Measurements from ENCODE around the gene CDC5L. TPM values are rescaled to one million over a fixed set of nuclear protein-coding genes. Genes with fewer than 3 reads are reported as not detected.

Gene CDC5L
- total and polyA plus RNA-seq, 2 of the 13 experiments (the other 11 are each of a cell fraction or from before 2014, with no cell fraction given) = 11.0 to 34.2 TPM

- TF ChIP-seq, protein P1, sequence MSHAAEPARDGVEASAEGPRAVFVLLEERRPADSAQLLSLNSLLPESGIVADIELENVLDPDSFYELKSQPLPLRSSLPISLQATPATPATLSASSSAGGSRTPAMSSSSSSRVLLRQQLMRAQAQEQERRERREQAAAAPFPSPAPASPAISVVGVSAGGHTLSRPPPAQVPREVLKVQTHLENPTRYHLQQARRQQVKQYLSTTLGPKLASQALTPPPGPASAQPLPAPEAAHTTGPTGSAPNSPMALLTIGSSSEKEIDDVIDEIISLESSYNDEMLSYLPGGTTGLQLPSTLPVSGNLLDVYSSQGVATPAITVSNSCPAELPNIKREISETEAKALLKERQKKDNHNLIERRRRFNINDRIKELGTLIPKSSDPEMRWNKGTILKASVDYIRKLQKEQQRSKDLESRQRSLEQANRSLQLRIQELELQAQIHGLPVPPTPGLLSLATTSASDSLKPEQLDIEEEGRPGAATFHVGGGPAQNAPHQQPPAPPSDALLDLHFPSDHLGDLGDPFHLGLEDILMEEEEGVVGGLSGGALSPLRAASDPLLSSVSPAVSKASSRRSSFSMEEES (CRISPR knock-in tag; IDR thresholded peaks at IDR 0.05) = no peak
- peak; percentile 47; the same call in 1 of the 2 replicates for TF ChIP-seq ZNF292 (CRISPR knock-in tag; IDR thresholded peaks at IDR 0.05; ENCODE audit: borderline replicate concordance, low read depth)
- TF ChIP-seq, protein P2, sequence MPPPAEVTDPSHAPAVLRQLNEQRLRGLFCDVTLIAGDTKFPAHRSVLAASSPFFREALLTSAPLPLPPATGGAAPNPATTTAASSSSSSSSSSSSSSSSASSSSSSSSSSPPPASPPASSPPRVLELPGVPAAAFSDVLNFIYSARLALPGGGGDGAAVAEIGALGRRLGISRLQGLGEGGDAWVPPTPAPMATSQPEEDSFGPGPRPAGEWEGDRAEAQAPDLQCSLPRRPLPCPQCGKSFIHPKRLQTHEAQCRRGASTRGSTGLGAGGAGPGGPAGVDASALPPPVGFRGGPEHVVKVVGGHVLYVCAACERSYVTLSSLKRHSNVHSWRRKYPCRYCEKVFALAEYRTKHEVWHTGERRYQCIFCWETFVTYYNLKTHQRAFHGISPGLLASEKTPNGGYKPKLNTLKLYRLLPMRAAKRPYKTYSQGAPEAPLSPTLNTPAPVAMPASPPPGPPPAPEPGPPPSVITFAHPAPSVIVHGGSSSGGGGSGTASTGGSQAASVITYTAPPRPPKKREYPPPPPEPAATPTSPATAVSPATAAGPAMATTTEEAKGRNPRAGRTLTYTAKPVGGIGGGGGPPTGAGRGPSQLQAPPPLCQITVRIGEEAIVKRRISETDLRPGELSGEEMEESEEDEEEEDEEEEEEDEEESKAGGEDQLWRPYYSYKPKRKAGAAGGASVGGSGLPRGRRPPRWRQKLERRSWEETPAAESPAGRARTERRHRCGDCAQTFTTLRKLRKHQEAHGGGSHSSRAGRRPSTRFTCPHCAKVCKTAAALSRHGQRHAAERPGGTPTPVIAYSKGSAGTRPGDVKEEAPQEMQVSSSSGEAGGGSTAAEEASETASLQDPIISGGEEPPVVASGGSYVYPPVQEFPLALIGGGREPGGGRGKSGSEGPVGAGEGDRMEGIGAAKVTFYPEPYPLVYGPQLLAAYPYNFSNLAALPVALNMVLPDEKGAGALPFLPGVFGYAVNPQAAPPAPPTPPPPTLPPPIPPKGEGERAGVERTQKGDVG (CRISPR knock-in tag; IDR thresholded peaks at IDR 0.05; ENCODE audit: borderline replicate concordance) = peak; percentile 74; the same call in 1 of the 2 replicates
- TF ChIP-seq, protein P3, sequence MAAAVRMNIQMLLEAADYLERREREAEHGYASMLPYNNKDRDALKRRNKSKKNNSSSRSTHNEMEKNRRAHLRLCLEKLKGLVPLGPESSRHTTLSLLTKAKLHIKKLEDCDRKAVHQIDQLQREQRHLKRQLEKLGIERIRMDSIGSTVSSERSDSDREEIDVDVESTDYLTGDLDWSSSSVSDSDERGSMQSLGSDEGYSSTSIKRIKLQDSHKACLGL (CRISPR knock-in tag; IDR thresholded peaks at IDR 0.05) = no peak; the same call in 1 of the 2 replicates
- TF ChIP-seq HNRNPK (IDR thresholded peaks at IDR 0.05; ENCODE audit: low read depth, low read length, poor library complexity, severe bottlenecking) = no peak
- 0 out of 2 replicates have a peak, but pooled peaks have one; percentile 37 for TF ChIP-seq ZNF546 (CRISPR knock-in tag; conservative IDR thresholded peaks at IDR 0.05)
- TF ChIP-seq KLF11 (CRISPR knock-in tag; IDR thresholded peaks at IDR 0.05) = no peak
- TF ChIP-seq, protein P4, sequence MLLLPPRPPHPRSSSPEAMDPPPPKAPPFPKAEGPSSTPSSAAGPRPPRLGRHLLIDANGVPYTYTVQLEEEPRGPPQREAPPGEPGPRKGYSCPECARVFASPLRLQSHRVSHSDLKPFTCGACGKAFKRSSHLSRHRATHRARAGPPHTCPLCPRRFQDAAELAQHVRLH (CRISPR knock-in tag; IDR thresholded peaks at IDR 0.05; ENCODE audit: borderline replicate concordance, low read depth) = peak; percentile 70; the same call in 1 of the 2 replicates
- TF ChIP-seq ZGPAT (CRISPR knock-in tag; IDR thresholded peaks at IDR 0.05) = peak; percentile 51; the same call in 1 of the 2 replicates
- no peak for TF ChIP-seq ATF3 (CRISPR knock-in tag; IDR thresholded peaks at IDR 0.05)
- TF ChIP-seq KAT2B (IDR thresholded peaks at IDR 0.05; ENCODE audit: borderline replicate concordance, low read depth, low read length) = no peak
- peak; percentile 83; the same call in 1 of the 2 replicates for TF ChIP-seq NRL (CRISPR knock-in tag; IDR thresholded peaks at IDR 0.05; ENCODE audit: borderline replicate concordance)
- no peak for TF ChIP-seq BATF2 (CRISPR knock-in tag; IDR thresholded peaks at IDR 0.05)
- TF ChIP-seq ZNF619 (CRISPR knock-in tag; IDR thresholded peaks at IDR 0.05) = peak; percentile 76
- TF ChIP-seq ZNF343 (CRISPR knock-in tag; IDR thresholded peaks at IDR 0.05) = peak; percentile 75
- TF ChIP-seq XRCC5 (optimal IDR thresholded peaks at IDR 0.05; ENCODE audit: low read length) = peak; percentile 90
- TF ChIP-seq ZNF263 (CRISPR knock-in tag; IDR thresholded peaks at IDR 0.05) = peak; percentile 72
- no peak for TF ChIP-seq ZNF549 (CRISPR knock-in tag; IDR thresholded peaks at IDR 0.05)
These were observed 88.4 kb downstream of the CDC5L start (continued) for GRCh38 chr6:44475779-44476434.
